Fibroblast of lung (primary cell): ENCODE data around the gene TMEM74B. TPM values are rescaled to one million over a fixed set of nuclear protein-coding genes. Genes with fewer than 3 reads are reported as not detected.

Experiments used
- DNase-seq, 2 donors: peaks; one replicate each; pipeline versions ENCODE4 v3.0.0 to v3.0.0-alpha.2; 2010; ENCODE audit warnings: low read depth in 2 of 2
- H2AFZ ChIP-seq: 2 replicates; pipeline ENCODE4 v1.5.1; 2012; ENCODE audit warnings: low read length, control low read depth, inconsistent platforms
- H3K27ac ChIP-seq: 2 replicates; pipeline ENCODE4 v1.5.1; 2011; ENCODE audit warnings: low read length, control low read depth; ENCODE audit not compliant: insufficient read depth
- H3K27me3 ChIP-seq: 2 replicates; pipeline ENCODE4 v1.5.1; 2011; ENCODE audit warnings: mild to moderate bottlenecking, low read length; ENCODE audit not compliant: control insufficient read depth, insufficient read depth
- H3K36me3 ChIP-seq: 2 replicates; pipeline ENCODE4 v1.5.1; 2011; ENCODE audit warnings: low read length; ENCODE audit not compliant: control insufficient read depth, insufficient read depth
- H3K4me1 ChIP-seq: 2 replicates; pipeline ENCODE4 v1.5.1; 2011; ENCODE audit warnings: low read length; ENCODE audit not compliant: control insufficient read depth, insufficient read depth; ENCODE audit errors: extremely low read depth
- H3K4me2 ChIP-seq: 2 replicates; pipeline ENCODE4 v1.5.1; 2011; ENCODE audit warnings: low read length, control low read depth; ENCODE audit not compliant: insufficient read depth; ENCODE audit errors: extremely low read depth
- H3K4me3 ChIP-seq, 4 experiments: fragments of 200-600 bp in 1 of 4; sonication (generic) in 1 of 4; replicated peaks in 1 of 4; 2 replicates each; pipeline ENCODE4 v1.5.1; 2011 to 2016; ENCODE audit warnings: low read length in 4 of 4, low read depth in 3 of 4, mild to moderate bottlenecking in 3 of 4, control low read depth in 2 of 4, inconsistent platforms in 1 of 4, mixed read lengths in 1 of 4; ENCODE audit not compliant: insufficient read depth in 1 of 4; ENCODE audit errors: control extremely low read depth in 1 of 4
- H3K79me2 ChIP-seq: 2 replicates; pipeline ENCODE4 v1.5.1; 2012; ENCODE audit warnings: mild to moderate bottlenecking, low read length, inconsistent platforms; ENCODE audit not compliant: control insufficient read depth, insufficient read depth
- H3K9ac ChIP-seq: 2 replicates; pipeline ENCODE4 v1.5.1; 2011; ENCODE audit warnings: mild to moderate bottlenecking, low read length, control low read depth; ENCODE audit not compliant: insufficient read depth
- H3K9me3 ChIP-seq: 2 replicates; pipeline ENCODE4 v1.5.1; 2012; ENCODE audit warnings: low read depth, low read length; ENCODE audit not compliant: control insufficient read depth, insufficient read depth
- H4K20me1 ChIP-seq: 2 replicates; pipeline ENCODE4 v1.5.1; 2011; ENCODE audit warnings: low read length; ENCODE audit not compliant: control insufficient read depth, insufficient read depth; ENCODE audit errors: extremely low read depth
- EZH2 ChIP-seq: IDR thresholded peaks from 2 replicates; pipeline ENCODE4 v1.5.1; 2012; ENCODE audit warnings: low read length, control low read depth, mild to moderate bottlenecking; ENCODE audit errors: missing control alignments
- polyA plus RNA-seq, 2 donors: library from polyadenylated mRNA; depleted of rRNA in 1 of 2; stranded (reverse) in 1 of 2; unstranded in 1 of 2; fragments of >200 nt; gene quantifications; 2 replicates each; pipeline ENCODE4 v1.2.1, GENCODE V29; 2011 to 2012; ENCODE audit warnings: missing spikeins in 1 of 2
- total RNA-seq: library from RNA; depleted of rRNA; stranded (reverse); fragments of >200 nt; gene quantifications from 2 replicates; pipeline ENCODE4 v1.2.1, GENCODE V29; 2014
- TF ChIP-seq, protein P1 (sequence below), 2 donors: IDR thresholded peaks in 1 of 2; conservative IDR thresholded peaks in 1 of 2; 1 replicate in 1 of 2; 2 replicates in 1 of 2; pipeline ENCODE4 v1.5.1; 2011 to 2012; ENCODE audit warnings: low read length in 2 of 2, control low read depth in 1 of 2, inconsistent platforms in 1 of 2, low read depth in 1 of 2, mild to moderate bottlenecking in 1 of 2

Gene TMEM74B
- total and polyA plus RNA-seq, 2 donors (not counting 1 experiment from before 2014, with no cell fraction given) = not detected

DNA sequence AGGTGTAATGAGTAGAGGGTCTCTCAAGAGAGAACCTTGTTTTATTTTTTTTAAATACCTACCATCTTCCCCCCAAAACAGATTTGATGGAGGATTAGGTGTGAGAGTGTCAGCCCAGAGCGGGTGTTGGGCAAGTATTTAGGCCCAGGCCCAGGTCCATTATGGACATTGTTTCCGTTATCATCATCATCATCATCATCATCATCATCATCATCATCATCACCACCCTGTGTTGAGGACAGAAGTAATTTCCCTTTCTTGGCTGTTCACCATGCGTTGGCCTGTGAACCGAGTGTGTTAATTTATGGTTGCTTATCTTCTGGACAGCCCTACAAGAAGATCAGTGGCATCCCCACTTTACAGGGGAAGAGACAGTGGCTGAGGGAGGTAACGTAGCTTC is 37.8 kb downstream of the TMEM74B start:
- Histone ChIP-seq H3K4me3 (no peak overlapping the region), H3K27ac (no peak overlapping the region), H3K9me3 (no peaks in the 10 kb centered on the region), H3K4me1 (no peaks in the 10 kb centered on the region), H3K9ac (no peak overlapping the region), H4K20me1 (peaks cover 3% of the 10 kb centered on the region), H3K79me2 (no peaks in the 10 kb centered on the region), H3K4me2 (no peak overlapping the region), H3K36me3 (peaks cover 2% of the 10 kb centered on the region), H3K27me3 (no peaks in the 10 kb centered on the region), H2AFZ (no peak overlapping the region)
- no peak for DNase-seq
- TF ChIP-seq EZH2 = no peak
- TF ChIP-seq, protein P1, sequence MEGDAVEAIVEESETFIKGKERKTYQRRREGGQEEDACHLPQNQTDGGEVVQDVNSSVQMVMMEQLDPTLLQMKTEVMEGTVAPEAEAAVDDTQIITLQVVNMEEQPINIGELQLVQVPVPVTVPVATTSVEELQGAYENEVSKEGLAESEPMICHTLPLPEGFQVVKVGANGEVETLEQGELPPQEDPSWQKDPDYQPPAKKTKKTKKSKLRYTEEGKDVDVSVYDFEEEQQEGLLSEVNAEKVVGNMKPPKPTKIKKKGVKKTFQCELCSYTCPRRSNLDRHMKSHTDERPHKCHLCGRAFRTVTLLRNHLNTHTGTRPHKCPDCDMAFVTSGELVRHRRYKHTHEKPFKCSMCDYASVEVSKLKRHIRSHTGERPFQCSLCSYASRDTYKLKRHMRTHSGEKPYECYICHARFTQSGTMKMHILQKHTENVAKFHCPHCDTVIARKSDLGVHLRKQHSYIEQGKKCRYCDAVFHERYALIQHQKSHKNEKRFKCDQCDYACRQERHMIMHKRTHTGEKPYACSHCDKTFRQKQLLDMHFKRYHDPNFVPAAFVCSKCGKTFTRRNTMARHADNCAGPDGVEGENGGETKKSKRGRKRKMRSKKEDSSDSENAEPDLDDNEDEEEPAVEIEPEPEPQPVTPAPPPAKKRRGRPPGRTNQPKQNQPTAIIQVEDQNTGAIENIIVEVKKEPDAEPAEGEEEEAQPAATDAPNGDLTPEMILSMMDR (conservative IDR thresholded peaks at IDR 0.05 in 1 of 2, IDR thresholded peaks at IDR 0.05 in 1 of 2; ENCODE audit: low read depth in 1 of 2, low read length in 2 of 2) = no peak

- no peak overlapping the region for H3K27ac ChIP-seq
- peaks cover 2% of the 10 kb centered on the region for H3K36me3 ChIP-seq
- DNase-seq = no peak
- no peak overlapping the region for H3K4me2 ChIP-seq
- no peaks in the 10 kb centered on the region for H3K79me2 ChIP-seq
- no peaks in the 10 kb centered on the region for H3K9me3 ChIP-seq
- H4K20me1 ChIP-seq = peaks cover 3% of the 10 kb centered on the region
- H2AFZ ChIP-seq = no peak overlapping the region
- TF ChIP-seq, protein P1 (conservative IDR thresholded peaks at IDR 0.05 in 1 of 2, IDR thresholded peaks at IDR 0.05 in 1 of 2; ENCODE audit: low read depth in 1 of 2, low read length in 2 of 2) = no peak
- no peak for TF ChIP-seq EZH2
- H3K9ac ChIP-seq = no peak overlapping the region
- H3K27me3 ChIP-seq = no peaks in the 10 kb centered on the region
- no peaks in the 10 kb centered on the region for H3K4me1 ChIP-seq
- H3K4me3 ChIP-seq = no peak overlapping the region
Observed at GRCh38 chr20:1144401-1145172, 40.2 kb downstream of the TMEM74B start.

GRCh38 chr20:1137236-1137635 is 47.5 kb downstream of the TMEM74B start:
- no peak overlapping the region for H3K4me2 ChIP-seq
- no peaks in the 10 kb centered on the region for H3K27me3 ChIP-seq
- no peak overlapping the region for H3K4me3 ChIP-seq
- no peak overlapping the region for H3K9ac ChIP-seq
- DNase-seq = no peak
- H3K4me1 ChIP-seq = no peaks in the 10 kb centered on the region
- H3K79me2 ChIP-seq = peaks cover 5% of the 10 kb centered on the region
- no peak overlapping the region for H3K27ac ChIP-seq
- H2AFZ ChIP-seq = no peak overlapping the region
- TF ChIP-seq, protein P1 (conservative IDR thresholded peaks at IDR 0.05 in 1 of 2, IDR thresholded peaks at IDR 0.05 in 1 of 2; ENCODE audit: low read depth in 1 of 2, low read length in 2 of 2) = no peak
- TF ChIP-seq EZH2 = no peak
- H4K20me1 ChIP-seq = no peaks in the 10 kb centered on the region
- H3K9me3 ChIP-seq = no peaks in the 10 kb centered on the region
- H3K36me3 ChIP-seq = peaks cover 12% of the 10 kb centered on the region
